ENCODE measurements around the gene VIPR1.

VIPR1 gene

GRCh38 chr3:42513121-42513520 lies 10.7 kb downstream of the VIPR1 start:
- no peak for DNase-seq

- no peak for DNase-seq
Observed at GRCh38 chr3:42513521-42513920, 11.1 kb downstream of the VIPR1 start.

- DNase-seq: no peak
Observed at GRCh38 chr3:42514876-42515275, 12.4 kb downstream of the VIPR1 start.

GRCh38 chr3:42515391-42515916 lies 13.0 kb downstream of the VIPR1 start:
- no peak for DNase-seq

GRCh38 chr3:42515976-42516375 lies 13.5 kb downstream of the VIPR1 start:
- no peak for DNase-seq

GRCh38 chr3:42516443-42516842 lies 14.0 kb downstream of the VIPR1 start:
- DNase-seq: no peak

- no peak for DNase-seq
Observed at GRCh38 chr3:42517117-42517516, 14.7 kb downstream of the VIPR1 start.

- DNase-seq: peak; percentile 19
Observed at GRCh38 chr3:42518800-42519567, 16.5 kb downstream of the VIPR1 start.

- no peak for DNase-seq
Observed at GRCh38 chr3:42519568-42519962, 17.1 kb downstream of the VIPR1 start.

- no peak for DNase-seq
Observed at GRCh38 chr3:42520336-42520735, 17.9 kb downstream of the VIPR1 start.

GRCh38 chr3:42520906-42521305 lies 18.5 kb downstream of the VIPR1 start:
- DNase-seq: no peak

- DNase-seq: no peak
Observed at GRCh38 chr3:42524751-42525150, 22.3 kb downstream of the VIPR1 start.

- DNase-seq: no peak
Observed at GRCh38 chr3:42525212-42525611, 22.8 kb downstream of the VIPR1 start.

- DNase-seq: no peak
Observed at GRCh38 chr3:42525736-42526345, 23.4 kb downstream of the VIPR1 start.

GRCh38 chr3:42526616-42527367 lies 24.3 kb downstream of the VIPR1 start:
- peak; percentile 29 for DNase-seq

GRCh38 chr3:42527368-42527917 lies 25.0 kb downstream of the VIPR1 start:
- DNase-seq: no peak

GRCh38 chr3:42529468-42529867 lies 27.0 kb downstream of the VIPR1 start:
- peak; percentile 61 for DNase-seq

GRCh38 chr3:42530073-42530472 lies 27.6 kb downstream of the VIPR1 start:
- DNase-seq: no peak

- DNase-seq: no peak
Observed at GRCh38 chr3:42531470-42531869, 29.0 kb downstream of the VIPR1 start.

- DNase-seq: no peak
Observed at GRCh38 chr3:42532229-42532628, 29.8 kb downstream of the VIPR1 start.

- no peak for DNase-seq
Observed at GRCh38 chr3:42533161-42533897, 30.9 kb downstream of the VIPR1 start.

GRCh38 chr3:42535981-42536784 lies 33.7 kb downstream of the VIPR1 start:
- DNase-seq: peak; percentile 38

Measured in GDM1 (cell line).